Measurements from ENCODE around the gene SMCR8. TPM values are rescaled to one million over a fixed set of nuclear protein-coding genes. Genes with fewer than 3 reads are reported as not detected.

The SMCR8 gene
- total RNA-seq, 1 experiment from 2014 or later, result 22.4 TPM

DNA sequence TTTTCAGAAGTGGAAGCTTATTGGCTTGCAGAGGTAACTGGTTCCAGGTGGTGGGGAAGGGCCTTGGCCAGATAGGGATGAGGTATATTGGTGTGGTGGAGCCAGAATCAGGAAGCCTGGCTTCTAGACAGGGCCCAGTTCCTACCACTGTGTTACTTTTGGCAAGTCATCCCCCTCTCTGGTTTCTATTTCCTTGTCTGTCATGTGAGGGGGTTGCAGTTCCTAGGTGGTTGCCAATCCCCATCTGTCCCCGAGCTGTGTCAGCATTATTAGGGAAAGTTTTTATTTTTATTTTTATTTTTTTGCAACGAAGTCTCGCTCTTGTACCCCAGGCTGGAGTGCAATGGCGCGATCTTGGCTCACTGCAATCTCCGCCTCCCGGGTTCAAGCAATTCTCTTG, 3.0 kb downstream of the SMCR8 start:
- H3K27me3 Mint-ChIP-seq (ENCODE audit: low read depth), result no peaks in the 10 kb centered on the region
- TF ChIP-seq, protein P1, sequence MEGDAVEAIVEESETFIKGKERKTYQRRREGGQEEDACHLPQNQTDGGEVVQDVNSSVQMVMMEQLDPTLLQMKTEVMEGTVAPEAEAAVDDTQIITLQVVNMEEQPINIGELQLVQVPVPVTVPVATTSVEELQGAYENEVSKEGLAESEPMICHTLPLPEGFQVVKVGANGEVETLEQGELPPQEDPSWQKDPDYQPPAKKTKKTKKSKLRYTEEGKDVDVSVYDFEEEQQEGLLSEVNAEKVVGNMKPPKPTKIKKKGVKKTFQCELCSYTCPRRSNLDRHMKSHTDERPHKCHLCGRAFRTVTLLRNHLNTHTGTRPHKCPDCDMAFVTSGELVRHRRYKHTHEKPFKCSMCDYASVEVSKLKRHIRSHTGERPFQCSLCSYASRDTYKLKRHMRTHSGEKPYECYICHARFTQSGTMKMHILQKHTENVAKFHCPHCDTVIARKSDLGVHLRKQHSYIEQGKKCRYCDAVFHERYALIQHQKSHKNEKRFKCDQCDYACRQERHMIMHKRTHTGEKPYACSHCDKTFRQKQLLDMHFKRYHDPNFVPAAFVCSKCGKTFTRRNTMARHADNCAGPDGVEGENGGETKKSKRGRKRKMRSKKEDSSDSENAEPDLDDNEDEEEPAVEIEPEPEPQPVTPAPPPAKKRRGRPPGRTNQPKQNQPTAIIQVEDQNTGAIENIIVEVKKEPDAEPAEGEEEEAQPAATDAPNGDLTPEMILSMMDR (conservative IDR thresholded peaks at IDR 0.05), result no peak
- Histone ChIP-seq H2BK5ac (ENCODE audit: insufficient read length, low read length) (no peak overlapping the region), H4K91ac (ENCODE audit: insufficient read length, low read depth, low read length) (no peak overlapping the region), H4K5ac (ENCODE audit: insufficient read length, low read depth, low read length) (no peak overlapping the region), H3K18ac (ENCODE audit: insufficient read length, low read depth, low read length) (no peak overlapping the region), H3K79me2 (ENCODE audit: insufficient read depth, low read length) (peaks cover 30% of the 10 kb centered on the region; the same call in 1 of the 2 replicates), H3K14ac (ENCODE audit: insufficient read depth, low read length) (no peak overlapping the region), H2BK120ac (ENCODE audit: low read depth, low read length, poor library complexity, severe bottlenecking) (no peak overlapping the region), H3T11ph (ENCODE audit: low read length) (no peak overlapping the region), H2BK12ac (ENCODE audit: insufficient read length, low read depth, low read length) (no peak overlapping the region), H2AK5ac (ENCODE audit: insufficient read length, low read length) (no peak overlapping the region), H3K23ac (ENCODE audit: insufficient read length, low read depth, low read length) (no peak overlapping the region), H4K20me1 (ENCODE audit: control insufficient read depth, insufficient read depth, insufficient read length) (no peaks in the 10 kb centered on the region), H3K79me1 (ENCODE audit: insufficient read depth, low read depth, low read length, poor library complexity, severe bottlenecking) (peaks cover 29% of the 10 kb centered on the region), H4K8ac (replicated peaks; ENCODE audit: insufficient read length, low read depth, low read length) (no peak overlapping the region), H3K9me3 (ENCODE audit: control insufficient read depth, low read depth, low read length) (no peaks in the 10 kb centered on the region), H3K4me2 (ENCODE audit: insufficient read depth, insufficient read length, low read length) (peak overlapping the region; percentile 6), H3K23me2 (ENCODE audit: insufficient read length, low read depth, low read length, poor library complexity, severe bottlenecking) (peaks cover 15% of the 10 kb centered on the region), H3K4me1 (ENCODE audit: insufficient read depth, low read length) (peaks cover 2% of the 10 kb centered on the region; the same call in 1 of the 2 replicates), H3K4ac (ENCODE audit: low read depth, low read length) (no peak overlapping the region), H3K27me3 (ENCODE audit: insufficient read depth, low read length) (no peaks in the 10 kb centered on the region), H2BK15ac (ENCODE audit: low read depth, low read length) (no peak overlapping the region), H3K27ac (ENCODE audit: insufficient read length, low read depth, low read length) (no peak overlapping the region), H2BK20ac (ENCODE audit: low read depth, low read length, poor library complexity, severe bottlenecking) (no peak overlapping the region), H2AFZ (ENCODE audit: low read length) (no peak overlapping the region), H3K56ac (ENCODE audit: insufficient read length, low read depth, low read length) (no peak overlapping the region), H3K9ac (ENCODE audit: extremely low read depth, insufficient read length, low read length) (no peak overlapping the region)
- no CpG with 5 or more reads among the region's 7 CpGs for WGBS (ENCODE audit: extremely low coverage, insufficient read length, low lambda C conversion rate)
- no peak for DNase-seq
- H3K4me1 Mint-ChIP-seq, result peaks cover 37 to 43% of the 10 kb centered on the region in 2 experiments
- no peaks in the 10 kb centered on the region; a peak in 2 of 5 replicates for H3K9me3 Mint-ChIP-seq
- H3K4me3 Mint-ChIP-seq, result peak overlapping the region; percentile 27 to 35; a peak in 2 of 5 replicates
- H3K36me3 Mint-ChIP-seq (ENCODE audit: insufficient read depth in 1 of 3, low read depth in 3 of 3), result peaks cover 22 to 44% (median 40%) of the 10 kb centered on the region in 3 experiments; a peak in 6 of 7 replicates
- no peak overlapping the region for H3K27ac Mint-ChIP-seq
